Measurements from ENCODE around the gene SEPTIN5. TPM values are rescaled to one million over a fixed set of nuclear protein-coding genes. Genes with fewer than 3 reads are reported as not detected.

The SEPTIN5 gene
- polyA plus RNA-seq, 1 experiment: 13.1 TPM

GRCh38 chr22:19764636-19765476 lies 50.6 kb downstream of the SEPTIN5 start:
- no peak for DNase-seq (ENCODE audit: low read depth, low spot score)
- POLR2A ChIA-PET: no interaction called here
- peaks cover 78% of the 10 kb centered on the region for H3K27me3 ChIP-seq (ENCODE audit: control insufficient read depth, insufficient read depth, low read length)
- TF ChIP-seq CTCF (IDR thresholded peaks at IDR 0.05; ENCODE audit: low read depth, low read length): no peak
- CTCF ChIA-PET: interaction anchor here (1.2 kb wide), 1 partner anchor 34 kb away, joined by 4 read pairs; no protein-coding TSS in a partner anchor
- H3K27ac ChIP-seq (ENCODE audit: low read depth, low read length): no peak overlapping the region
- peaks cover 21% of the 10 kb centered on the region; the same call in 1 of the 2 replicates for H3K9me3 ChIP-seq (ENCODE audit: control insufficient read depth, insufficient read depth, low read length)
- H3K4me3 ChIP-seq (ENCODE audit: low read depth, low read length): no peak overlapping the region

- no peak for DNase-seq (ENCODE audit: low read depth, low spot score)
- CTCF ChIA-PET: no interaction called here
- peaks cover 82% of the 10 kb centered on the region for H3K27me3 ChIP-seq (ENCODE audit: control insufficient read depth, insufficient read depth, low read length)
- peaks cover 21% of the 10 kb centered on the region; the same call in 1 of the 2 replicates for H3K9me3 ChIP-seq (ENCODE audit: control insufficient read depth, insufficient read depth, low read length)
- no peak overlapping the region for H3K27ac ChIP-seq (ENCODE audit: low read depth, low read length)
- POLR2A ChIA-PET: no interaction called here
- no peak for TF ChIP-seq CTCF (IDR thresholded peaks at IDR 0.05; ENCODE audit: low read depth, low read length)
- H3K4me3 ChIP-seq (ENCODE audit: low read depth, low read length): no peak overlapping the region
Measured at GRCh38 chr22:19765477-19766239, 51.4 kb downstream of the SEPTIN5 start.

DNA sequence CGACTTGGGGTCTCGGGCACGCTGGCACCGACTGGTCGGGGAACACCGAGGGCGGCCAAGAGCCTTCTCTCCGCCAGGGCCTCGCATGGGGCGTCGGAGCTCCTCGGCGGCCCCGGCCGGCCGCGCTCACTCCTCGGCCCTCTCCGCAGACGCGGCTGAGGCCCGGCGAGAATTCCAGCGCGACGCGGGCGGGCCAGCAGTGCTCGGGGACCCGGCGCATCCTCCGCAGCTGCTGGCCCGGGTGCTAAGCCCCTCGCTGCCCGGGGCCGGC lies 51.9 kb downstream of the SEPTIN5 start:
- no peak for TF ChIP-seq CTCF (IDR thresholded peaks at IDR 0.05; ENCODE audit: low read depth, low read length)
- Histone ChIP-seq H3K9me3 (ENCODE audit: control insufficient read depth, insufficient read depth, low read length) (peaks cover 21% of the 10 kb centered on the region; the same call in 1 of the 2 replicates), H3K27ac (ENCODE audit: low read depth, low read length) (no peak overlapping the region), H3K4me3 (ENCODE audit: low read depth, low read length) (no peak overlapping the region), H3K27me3 (ENCODE audit: control insufficient read depth, insufficient read depth, low read length) (peaks cover 85% of the 10 kb centered on the region)
- CTCF ChIA-PET: no interaction called here
- no peak for DNase-seq (ENCODE audit: low read depth, low spot score)
- POLR2A ChIA-PET: no interaction called here

- no peak for DNase-seq (ENCODE audit: low read depth, low spot score)
- CTCF ChIA-PET: no interaction called here
- POLR2A ChIA-PET: no interaction called here
- TF ChIP-seq CTCF (IDR thresholded peaks at IDR 0.05; ENCODE audit: low read depth, low read length): peak; percentile 24
- peaks cover 21% of the 10 kb centered on the region; the same call in 1 of the 2 replicates for H3K9me3 ChIP-seq (ENCODE audit: control insufficient read depth, insufficient read depth, low read length)
- no peak overlapping the region for H3K4me3 ChIP-seq (ENCODE audit: low read depth, low read length)
- no peak overlapping the region for H3K27ac ChIP-seq (ENCODE audit: low read depth, low read length)
- H3K27me3 ChIP-seq (ENCODE audit: control insufficient read depth, insufficient read depth, low read length): peaks cover 87% of the 10 kb centered on the region
Measured at GRCh38 chr22:19766511-19767426, 52.5 kb downstream of the SEPTIN5 start.

All from AG04450 (cell line).